ENCODE results near the gene CCNB1. TPM values are rescaled to one million over a fixed set of nuclear protein-coding genes. Genes with fewer than 3 reads are reported as not detected.

The CCNB1 gene
- total RNA-seq, 1 donor from 2014 or later: 29.5 TPM

- Mint-ChIP-seq H3K27me3 (ENCODE audit: low read depth) (no peaks in the 10 kb centered on the region), H3K4me3 (ENCODE audit: unreplicated experiment) (no peak overlapping the region), H3K4me1 (ENCODE audit: low read depth) (no peaks in the 10 kb centered on the region), H3K9me3 (ENCODE audit: low read depth) (no peaks in the 10 kb centered on the region), H3K27ac (ENCODE audit: unreplicated experiment) (no peak overlapping the region), H3K36me3 (ENCODE audit: low read depth) (peaks cover 1% of the 10 kb centered on the region)
- DNase-seq (ENCODE audit: low spot score): no peak
- TF ChIP-seq CTCF (IDR thresholded peaks at IDR 0.05): no peak
Observed at GRCh38 chr5:69148981-69149675, 17.8 kb upstream of the CCNB1 start.

DNA sequence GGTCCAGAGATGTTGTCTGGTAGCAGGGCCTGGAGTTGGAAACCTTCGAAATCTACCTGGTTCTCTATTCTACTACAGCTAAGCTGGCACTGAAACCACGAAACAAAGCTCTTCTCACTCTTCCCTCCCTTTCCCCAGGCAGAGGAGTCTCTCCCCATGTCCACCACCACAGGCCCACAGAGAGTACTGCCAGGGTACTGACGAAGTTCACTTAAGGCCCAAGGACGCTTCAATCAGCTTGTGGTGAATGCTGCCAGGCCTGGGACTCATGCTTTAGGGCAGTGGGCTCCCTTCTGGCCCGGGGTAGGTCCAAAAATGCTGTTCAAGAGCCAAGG, 17.3 kb upstream of the CCNB1 start:
- no peak overlapping the region for H3K27ac Mint-ChIP-seq (ENCODE audit: unreplicated experiment)
- peaks cover 1% of the 10 kb centered on the region for H3K36me3 Mint-ChIP-seq (ENCODE audit: low read depth)
- no peaks in the 10 kb centered on the region for H3K27me3 Mint-ChIP-seq (ENCODE audit: low read depth)
- TF ChIP-seq CTCF (IDR thresholded peaks at IDR 0.05): no peak
- no peaks in the 10 kb centered on the region for H3K9me3 Mint-ChIP-seq (ENCODE audit: low read depth)
- H3K4me3 Mint-ChIP-seq (ENCODE audit: unreplicated experiment): no peak overlapping the region
- no peaks in the 10 kb centered on the region for H3K4me1 Mint-ChIP-seq (ENCODE audit: low read depth)
- DNase-seq (ENCODE audit: low spot score): no peak

DNA sequence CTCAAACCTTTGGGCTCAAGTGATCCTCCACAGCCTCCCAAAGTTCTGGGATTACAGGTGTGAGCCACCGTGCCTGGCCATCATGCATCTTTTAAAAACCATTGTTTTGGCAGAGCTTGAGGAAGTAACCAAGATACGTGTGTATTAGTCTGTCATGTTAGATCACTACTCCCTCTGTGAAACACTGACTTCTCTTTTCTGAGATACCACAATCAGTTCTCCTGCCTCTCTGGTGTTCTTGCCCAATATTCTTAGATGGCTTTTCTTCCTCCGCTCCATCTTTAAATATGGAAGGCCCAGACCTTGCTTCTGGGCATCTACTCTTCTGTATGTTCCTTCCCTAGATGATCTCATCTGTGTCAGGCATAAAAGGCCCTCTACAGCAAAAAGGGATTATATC, 14.2 kb upstream of the CCNB1 start:
- H3K27ac Mint-ChIP-seq (ENCODE audit: unreplicated experiment): no peak overlapping the region
- H3K4me1 Mint-ChIP-seq (ENCODE audit: low read depth): no peaks in the 10 kb centered on the region
- H3K27me3 Mint-ChIP-seq (ENCODE audit: low read depth): no peaks in the 10 kb centered on the region
- H3K36me3 Mint-ChIP-seq (ENCODE audit: low read depth): peaks cover 1% of the 10 kb centered on the region
- no peak for TF ChIP-seq CTCF (IDR thresholded peaks at IDR 0.05)
- H3K9me3 Mint-ChIP-seq (ENCODE audit: low read depth): no peaks in the 10 kb centered on the region
- H3K4me3 Mint-ChIP-seq (ENCODE audit: unreplicated experiment): no peak overlapping the region
- DNase-seq (ENCODE audit: low spot score): no peak

- Mint-ChIP-seq H3K4me1 (ENCODE audit: low read depth) (no peaks in the 10 kb centered on the region), H3K27me3 (ENCODE audit: low read depth) (no peaks in the 10 kb centered on the region), H3K27ac (ENCODE audit: unreplicated experiment) (no peak overlapping the region), H3K4me3 (ENCODE audit: unreplicated experiment) (no peak overlapping the region), H3K36me3 (ENCODE audit: low read depth) (no peaks in the 10 kb centered on the region), H3K9me3 (ENCODE audit: low read depth) (no peaks in the 10 kb centered on the region)
- DNase-seq (ENCODE audit: low spot score): no peak
- no peak for TF ChIP-seq CTCF (IDR thresholded peaks at IDR 0.05)
Observed at GRCh38 chr5:69156456-69156855, 10.5 kb upstream of the CCNB1 start.

GRCh38 chr5:69158039-69158438, 8.9 kb upstream of the CCNB1 start:
- no peak overlapping the region for H3K27ac Mint-ChIP-seq (ENCODE audit: unreplicated experiment)
- H3K27me3 Mint-ChIP-seq (ENCODE audit: low read depth): no peaks in the 10 kb centered on the region
- DNase-seq (ENCODE audit: low spot score): no peak
- H3K36me3 Mint-ChIP-seq (ENCODE audit: low read depth): no peaks in the 10 kb centered on the region
- no peaks in the 10 kb centered on the region for H3K4me1 Mint-ChIP-seq (ENCODE audit: low read depth)
- no peaks in the 10 kb centered on the region for H3K9me3 Mint-ChIP-seq (ENCODE audit: low read depth)
- no peak for TF ChIP-seq CTCF (IDR thresholded peaks at IDR 0.05)
- H3K4me3 Mint-ChIP-seq (ENCODE audit: unreplicated experiment): no peak overlapping the region

All from chondrocyte (in vitro differentiated cells).